Astrocyte (in vitro differentiated cells and primary cell): ENCODE measurements around the gene TUBB4B. TPM values are rescaled to one million over a fixed set of nuclear protein-coding genes. Genes with fewer than 3 reads are reported as not detected.

Source experiments
- DNase-seq: peaks from one replicate; pipeline ENCODE4 v3.0.0-alpha.2; 2010; ENCODE audit warnings: low read depth
- FAIRE-seq: peaks from 2 replicates; lab custom pipeline; 2011; peaks lifted over from hg19 to GRCh38; lab: Jason Lieb, UNC
- H2AFZ ChIP-seq: 2 replicates; pipeline ENCODE4 v1.6.0; 2012; ENCODE audit warnings: low read depth, low read length, inconsistent platforms
- H3K27ac ChIP-seq: 2 replicates; pipeline ENCODE4 v1.5.1; 2011; ENCODE audit warnings: low read depth, low read length, inconsistent platforms
- H3K27me3 ChIP-seq: 2 replicates; pipeline ENCODE4 v1.6.0; 2011; ENCODE audit warnings: low read length, inconsistent platforms; ENCODE audit not compliant: insufficient read depth
- H3K36me3 ChIP-seq: 2 replicates; pipeline ENCODE4 v1.5.1; 2011; ENCODE audit warnings: low read length, inconsistent platforms; ENCODE audit not compliant: insufficient read depth
- H3K4me1 ChIP-seq: 2 replicates; pipeline ENCODE4 v1.5.1; 2011; ENCODE audit warnings: low read length, inconsistent platforms; ENCODE audit not compliant: insufficient read depth
- H3K4me2 ChIP-seq: 2 replicates; pipeline ENCODE4 v1.6.0; 2012; ENCODE audit warnings: low read length, inconsistent platforms
- H3K4me3 ChIP-seq: 2 replicates; pipeline ENCODE4 v1.5.1; 2011; ENCODE audit warnings: low read depth, mild to moderate bottlenecking, low read length, inconsistent platforms; ENCODE audit not compliant: insufficient read depth
- H3K79me2 ChIP-seq: 2 replicates; pipeline ENCODE4 v1.6.0; 2012; ENCODE audit warnings: mild to moderate bottlenecking, low read length, inconsistent platforms; ENCODE audit not compliant: insufficient read depth
- H3K9ac ChIP-seq: 2 replicates; pipeline ENCODE4 v1.6.0; 2012; ENCODE audit warnings: mild to moderate bottlenecking, low read length, inconsistent platforms
- H3K9me3 ChIP-seq: 2 replicates; pipeline ENCODE4 v1.5.1; 2012; ENCODE audit warnings: low read depth, mild to moderate bottlenecking, low read length, inconsistent platforms; ENCODE audit not compliant: insufficient read depth
- H4K20me1 ChIP-seq: 2 replicates; pipeline ENCODE4 v1.6.0; 2012; ENCODE audit warnings: low read length, inconsistent platforms; ENCODE audit not compliant: insufficient read depth
- H3K27ac Mint-ChIP-seq: one replicate; pipeline ENCODE4 v1.8.0; 2021; ENCODE audit warnings: mild to moderate bottlenecking, mixed read lengths; ENCODE audit not compliant: unreplicated experiment
- H3K27me3 Mint-ChIP-seq: one replicate; pipeline ENCODE4 v1.8.0; 2021; ENCODE audit warnings: low read depth, mixed read lengths; ENCODE audit not compliant: unreplicated experiment
- H3K36me3 Mint-ChIP-seq: one replicate; pipeline ENCODE4 v1.8.0; 2021; ENCODE audit warnings: low read depth, mixed read lengths; ENCODE audit not compliant: unreplicated experiment
- H3K4me1 Mint-ChIP-seq: one replicate; pipeline ENCODE4 v1.8.0; 2021; ENCODE audit warnings: low read depth, mixed read lengths; ENCODE audit not compliant: unreplicated experiment
- H3K4me3 Mint-ChIP-seq: one replicate; pipeline ENCODE4 v1.8.0; 2021; ENCODE audit warnings: mild to moderate bottlenecking, moderate library complexity, mixed read lengths; ENCODE audit not compliant: unreplicated experiment
- H3K9me3 Mint-ChIP-seq: one replicate; pipeline ENCODE4 v1.8.0; 2021; ENCODE audit warnings: mild to moderate bottlenecking, mixed read lengths; ENCODE audit not compliant: unreplicated experiment
- CTCF ChIP-seq: IDR thresholded peaks from 2 replicates; pipeline ENCODE4 v1.5.1; 2011; ENCODE audit warnings: low read depth, mild to moderate bottlenecking, inconsistent platforms, low read length, moderate library complexity; ENCODE audit not compliant: insufficient read depth
- EZH2 ChIP-seq: IDR thresholded peaks from 2 replicates; pipeline ENCODE4 v1.6.1; 2012; ENCODE audit warnings: mild to moderate bottlenecking, low read length, inconsistent platforms; ENCODE audit not compliant: insufficient read depth
- total RNA-seq: library from RNA; stranded (reverse); gene quantifications from 2 replicates; pipeline ENCODE4 v1.2.1, GENCODE V29; 2021

The TUBB4B gene
- total RNA-seq, 1 donor from 2014 or later: 218 TPM

- Histone ChIP-seq H3K4me1 (peaks cover 2% of the 10 kb centered on the region), H3K9ac (no peak overlapping the region), H3K4me3 (no peak overlapping the region), H3K27me3 (no peaks in the 10 kb centered on the region), H3K79me2 (peaks cover 12% of the 10 kb centered on the region), H3K36me3 (no peaks in the 10 kb centered on the region), H3K9me3 (no peaks in the 10 kb centered on the region), H3K4me2 (no peak overlapping the region), H3K27ac (no peak overlapping the region), H2AFZ (no peak overlapping the region), H4K20me1 (no peaks in the 10 kb centered on the region)
- Mint-ChIP-seq H3K4me1 (peaks cover 4% of the 10 kb centered on the region), H3K9me3 (no peaks in the 10 kb centered on the region), H3K36me3 (peaks cover 10% of the 10 kb centered on the region), H3K27me3 (no peaks in the 10 kb centered on the region), H3K4me3 (no peak overlapping the region), H3K27ac (no peak overlapping the region)
- TF ChIP-seq EZH2 (no peak), CTCF (no peak)
- DNase-seq: no peak
- no peak for FAIRE-seq
These were observed 29.6 kb upstream of the TUBB4B start for GRCh38 chr9:137211532-137211931.

- Histone ChIP-seq H2AFZ (no peak overlapping the region), H3K36me3 (no peaks in the 10 kb centered on the region), H4K20me1 (no peaks in the 10 kb centered on the region), H3K27me3 (no peaks in the 10 kb centered on the region), H3K9me3 (no peaks in the 10 kb centered on the region), H3K9ac (no peak overlapping the region), H3K4me2 (no peak overlapping the region), H3K79me2 (peaks cover 2% of the 10 kb centered on the region), H3K4me1 (no peaks in the 10 kb centered on the region), H3K4me3 (no peak overlapping the region), H3K27ac (no peak overlapping the region)
- DNase-seq: no peak
- Mint-ChIP-seq H3K36me3 (peaks cover 7% of the 10 kb centered on the region), H3K27me3 (no peaks in the 10 kb centered on the region), H3K4me1 (peaks cover 1% of the 10 kb centered on the region), H3K9me3 (no peaks in the 10 kb centered on the region), H3K4me3 (no peak overlapping the region), H3K27ac (no peak overlapping the region)
- TF ChIP-seq EZH2 (no peak), CTCF (no peak)
- no peak for FAIRE-seq
These were observed 28.6 kb upstream of the TUBB4B start for GRCh38 chr9:137212520-137212919.

- H3K4me1 ChIP-seq: peaks cover under 1% of the 10 kb centered on the region
- Mint-ChIP-seq H3K27me3 (no peaks in the 10 kb centered on the region), H3K36me3 (peaks cover 7% of the 10 kb centered on the region), H3K4me1 (peaks cover 1% of the 10 kb centered on the region), H3K4me3 (peak overlapping the region; percentile 50), H3K27ac (no peak overlapping the region), H3K9me3 (no peaks in the 10 kb centered on the region)
- no peak overlapping the region for H3K4me3 ChIP-seq
- no peak overlapping the region for H3K9ac ChIP-seq
- H2AFZ ChIP-seq: no peak overlapping the region
- no peaks in the 10 kb centered on the region for H3K27me3 ChIP-seq
- no peak overlapping the region for H3K4me2 ChIP-seq
- no peaks in the 10 kb centered on the region for H3K36me3 ChIP-seq
- H3K9me3 ChIP-seq: no peaks in the 10 kb centered on the region
- no peaks in the 10 kb centered on the region for H3K79me2 ChIP-seq
- H4K20me1 ChIP-seq: peaks cover under 1% of the 10 kb centered on the region
- DNase-seq: no peak
- TF ChIP-seq EZH2 (no peak), CTCF (no peak)
- no peak overlapping the region for H3K27ac ChIP-seq
- no peak for FAIRE-seq
These were observed 27.7 kb upstream of the TUBB4B start for GRCh38 chr9:137213160-137214060.
